Osteoblast (primary cell): ENCODE measurements around the gene MRPL54. TPM values are rescaled to one million over a fixed set of nuclear protein-coding genes. Genes with fewer than 3 reads are reported as not detected.

Experiments used
- DNase-seq: peaks from one replicate; pipeline ENCODE4 v3.0.0; 2011; ENCODE audit warnings: low spot score, mixed read lengths; ENCODE audit not compliant: insufficient read length; ENCODE audit errors: missing footprints
- H2AFZ ChIP-seq: 2 replicates; pipeline ENCODE4 v1.6.0; 2011; ENCODE audit warnings: mild to moderate bottlenecking, low read length
- H3K27ac ChIP-seq: 2 replicates; pipeline ENCODE4 v1.5.1; 2011; ENCODE audit warnings: mild to moderate bottlenecking, low read depth, low read length, moderate library complexity
- H3K27me3 ChIP-seq: 2 replicates; pipeline ENCODE4 v1.6.0; 2012; ENCODE audit warnings: mild to moderate bottlenecking, control low read depth, inconsistent platforms, low read length, moderate library complexity; ENCODE audit not compliant: insufficient read depth
- H3K36me3 ChIP-seq: 2 replicates; pipeline ENCODE4 v1.5.1; 2011; ENCODE audit warnings: mild to moderate bottlenecking, low read length, control low read depth, moderate library complexity; ENCODE audit not compliant: insufficient read depth
- H3K4me1 ChIP-seq: 2 replicates; pipeline ENCODE4 v1.5.1; 2011; ENCODE audit warnings: mild to moderate bottlenecking, low read length, control low read depth, moderate library complexity; ENCODE audit not compliant: insufficient read depth
- H3K4me2 ChIP-seq: 2 replicates; pipeline ENCODE4 v1.6.0; 2011; ENCODE audit warnings: mild to moderate bottlenecking, low read length; ENCODE audit not compliant: insufficient read depth
- H3K4me3 ChIP-seq: fragments of 200-600 bp; sonication (generic); 3 replicates; pipeline ENCODE4 v1.5.1; 2012; ENCODE audit warnings: mild to moderate bottlenecking, low read length, inconsistent platforms; ENCODE audit not compliant: insufficient read depth
- H3K79me2 ChIP-seq: 2 replicates; pipeline ENCODE4 v1.6.0; 2012; ENCODE audit warnings: mild to moderate bottlenecking, low read length, control low read depth, inconsistent platforms; ENCODE audit not compliant: insufficient read depth
- H3K9me3 ChIP-seq: 2 replicates; pipeline ENCODE4 v1.5.1; 2011; ENCODE audit warnings: low read depth, low read length, control low read depth
- H4K20me1 ChIP-seq: 2 replicates; pipeline ENCODE4 v1.6.0; 2012; ENCODE audit warnings: mild to moderate bottlenecking, low read length, control low read depth; ENCODE audit not compliant: insufficient read depth
- CTCF ChIP-seq: IDR thresholded peaks from 2 replicates; pipeline ENCODE4 v1.5.1; 2011; ENCODE audit warnings: mild to moderate bottlenecking, low read depth, low read length, moderate library complexity; ENCODE audit errors: extremely low read depth
- total RNA-seq: library from RNA; depleted of rRNA; stranded (reverse); fragments of >200 nt; gene quantifications from 2 replicates; pipeline ENCODE4 v1.2.3, GENCODE V29; 2012

The MRPL54 gene
- total RNA-seq, 1 donor: 41.6 TPM

- H3K27me3 ChIP-seq: no peaks in the 10 kb centered on the region
- no peaks in the 10 kb centered on the region for H3K4me1 ChIP-seq
- no peak for TF ChIP-seq CTCF
- H3K27ac ChIP-seq: no peak overlapping the region
- no peaks in the 10 kb centered on the region for H3K9me3 ChIP-seq
- H4K20me1 ChIP-seq: no peaks in the 10 kb centered on the region
- H3K4me2 ChIP-seq: no peak overlapping the region
- no peaks in the 10 kb centered on the region for H3K36me3 ChIP-seq
- peak; percentile 81 for DNase-seq
- H3K4me3 ChIP-seq: no peak overlapping the region
- no peaks in the 10 kb centered on the region for H3K79me2 ChIP-seq
- no peak overlapping the region for H2AFZ ChIP-seq
These were observed 11.5 kb downstream of the MRPL54 start for GRCh38 chr19:3773814-3774515.

GRCh38 chr19:3774621-3775373 is 12.3 kb downstream of the MRPL54 start:
- TF ChIP-seq CTCF: no peak
- H4K20me1 ChIP-seq: no peaks in the 10 kb centered on the region
- no peaks in the 10 kb centered on the region for H3K4me1 ChIP-seq
- H3K9me3 ChIP-seq: no peaks in the 10 kb centered on the region
- no peak overlapping the region for H2AFZ ChIP-seq
- no peak overlapping the region for H3K4me3 ChIP-seq
- no peaks in the 10 kb centered on the region for H3K79me2 ChIP-seq
- no peaks in the 10 kb centered on the region for H3K27me3 ChIP-seq
- no peaks in the 10 kb centered on the region for H3K36me3 ChIP-seq
- peak; percentile 82 for DNase-seq
- H3K27ac ChIP-seq: no peak overlapping the region
- no peak overlapping the region for H3K4me2 ChIP-seq

- Histone ChIP-seq H3K36me3 (no peaks in the 10 kb centered on the region), H3K4me1 (no peaks in the 10 kb centered on the region), H3K79me2 (no peaks in the 10 kb centered on the region), H3K27ac (no peak overlapping the region), H3K4me3 (no peak overlapping the region), H2AFZ (no peak overlapping the region), H4K20me1 (no peaks in the 10 kb centered on the region), H3K27me3 (no peaks in the 10 kb centered on the region), H3K9me3 (no peaks in the 10 kb centered on the region), H3K4me2 (no peak overlapping the region)
- DNase-seq: no peak
- TF ChIP-seq CTCF: no peak
These were observed 12.9 kb downstream of the MRPL54 start for GRCh38 chr19:3775374-3775711.

GRCh38 chr19:3775831-3776230 is 13.3 kb downstream of the MRPL54 start:
- no peaks in the 10 kb centered on the region for H3K9me3 ChIP-seq
- H2AFZ ChIP-seq: no peak overlapping the region
- no peaks in the 10 kb centered on the region for H3K36me3 ChIP-seq
- no peaks in the 10 kb centered on the region for H3K79me2 ChIP-seq
- H3K4me2 ChIP-seq: no peak overlapping the region
- no peaks in the 10 kb centered on the region for H3K4me1 ChIP-seq
- no peaks in the 10 kb centered on the region for H4K20me1 ChIP-seq
- H3K27ac ChIP-seq: no peak overlapping the region
- DNase-seq: peak; percentile 82
- TF ChIP-seq CTCF: no peak
- H3K4me3 ChIP-seq: no peak overlapping the region
- no peaks in the 10 kb centered on the region for H3K27me3 ChIP-seq
